ENCODE data around the gene TRIM54. TPM values are rescaled to one million over a fixed set of nuclear protein-coding genes. Genes with fewer than 3 reads are reported as not detected.

Gene TRIM54
- total and polyA plus RNA-seq, 4 donors: 0.03 TPM; not detected in 3

DNA sequence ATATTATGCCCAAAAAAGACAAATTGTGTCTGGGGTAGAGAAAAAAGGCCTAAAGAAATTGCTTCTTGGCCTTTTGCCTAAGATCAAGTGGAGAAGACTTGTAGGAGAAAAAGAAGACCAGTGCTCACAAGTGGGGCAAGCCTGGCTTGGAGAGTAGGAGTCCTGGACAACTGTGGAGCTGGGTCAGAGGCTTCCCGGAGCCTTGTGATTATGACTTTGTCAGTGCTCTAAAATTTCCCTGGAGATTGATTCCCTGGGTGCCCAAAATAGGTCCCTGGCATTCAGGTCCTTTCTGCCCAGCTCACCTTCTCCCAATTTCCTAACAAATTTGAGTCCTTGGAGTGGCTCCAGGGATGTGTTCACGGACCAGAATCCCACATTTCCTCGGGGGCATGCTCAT is 787 bp upstream of the TRIM54 start:
- DNase-seq (ENCODE audit: low spot score): no peak
- H3K4me3 ChIP-seq (ENCODE audit: low read depth in 1 of 3, low read length in 3 of 3): no peak overlapping the region
- WGBS: 75% methylated on average over 3 of the region's 3 CpGs
- H3K4me1 ChIP-seq (ENCODE audit: control insufficient read depth in 4 of 4, insufficient read depth in 4 of 4, low read length in 3 of 4): peaks cover 0 to 3% (median 0%) of the 10 kb centered on the region in 4 donors
- H3K9ac ChIP-seq (ENCODE audit: low read depth in 1 of 2, low read length in 2 of 2): no peak overlapping the region
- H3K27ac ChIP-seq (ENCODE audit: low read depth in 1 of 2, low read length in 2 of 2): no peak overlapping the region
- no peaks in the 10 kb centered on the region for H3K9me3 ChIP-seq (ENCODE audit: control insufficient read depth in 4 of 4, low read length in 3 of 4)
- no peaks in the 10 kb centered on the region for H3K36me3 ChIP-seq (ENCODE audit: control insufficient read depth in 4 of 4, insufficient read depth in 3 of 4, low read depth in 1 of 4, low read length in 3 of 4)
- TF ChIP-seq RXRA (IDR thresholded peaks at IDR 0.05): no peak
- no peak for TF ChIP-seq NR2F2 (IDR thresholded peaks at IDR 0.05)
- no peak for TF ChIP-seq GABPA (IDR thresholded peaks at IDR 0.05 in 1 of 2, conservative IDR thresholded peaks at IDR 0.05 in 1 of 2)
- TF ChIP-seq, protein P1, sequence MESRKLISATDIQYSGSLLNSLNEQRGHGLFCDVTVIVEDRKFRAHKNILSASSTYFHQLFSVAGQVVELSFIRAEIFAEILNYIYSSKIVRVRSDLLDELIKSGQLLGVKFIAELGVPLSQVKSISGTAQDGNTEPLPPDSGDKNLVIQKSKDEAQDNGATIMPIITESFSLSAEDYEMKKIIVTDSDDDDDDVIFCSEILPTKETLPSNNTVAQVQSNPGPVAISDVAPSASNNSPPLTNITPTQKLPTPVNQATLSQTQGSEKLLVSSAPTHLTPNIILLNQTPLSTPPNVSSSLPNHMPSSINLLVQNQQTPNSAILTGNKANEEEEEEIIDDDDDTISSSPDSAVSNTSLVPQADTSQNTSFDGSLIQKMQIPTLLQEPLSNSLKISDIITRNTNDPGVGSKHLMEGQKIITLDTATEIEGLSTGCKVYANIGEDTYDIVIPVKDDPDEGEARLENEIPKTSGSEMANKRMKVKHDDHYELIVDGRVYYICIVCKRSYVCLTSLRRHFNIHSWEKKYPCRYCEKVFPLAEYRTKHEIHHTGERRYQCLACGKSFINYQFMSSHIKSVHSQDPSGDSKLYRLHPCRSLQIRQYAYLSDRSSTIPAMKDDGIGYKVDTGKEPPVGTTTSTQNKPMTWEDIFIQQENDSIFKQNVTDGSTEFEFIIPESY (IDR thresholded peaks at IDR 0.05): no peak
- TF ChIP-seq RAD21 (IDR thresholded peaks at IDR 0.05): no peak
- peaks cover 0 to 4% (median 0%) of the 10 kb centered on the region in 4 donors for H3K27me3 ChIP-seq (ENCODE audit: control insufficient read depth in 4 of 4, insufficient read depth in 4 of 4, low read length in 3 of 4)

DNA sequence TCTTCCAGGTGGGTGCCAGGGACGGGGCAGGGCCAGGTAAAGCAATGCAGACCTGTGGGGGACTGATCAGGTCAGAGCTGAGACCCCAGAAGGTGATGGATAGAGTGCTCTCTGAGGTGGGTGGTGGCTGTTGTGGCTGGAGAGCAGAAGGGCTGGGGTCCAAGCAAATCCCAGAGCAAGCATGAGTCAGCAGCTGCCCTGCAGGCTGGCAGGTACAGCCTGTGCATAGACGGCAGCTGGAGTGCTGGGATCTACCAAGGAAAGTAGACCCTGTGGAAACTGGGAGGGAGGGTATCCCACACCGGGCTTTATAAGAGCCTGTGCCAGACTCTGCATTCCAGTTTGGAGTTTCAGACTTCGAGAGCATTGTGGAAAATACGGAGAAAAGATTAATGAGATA is 663 bp downstream of the TRIM54 start:
- peaks cover 0 to 3% (median 0%) of the 10 kb centered on the region in 4 donors for H3K4me1 ChIP-seq (ENCODE audit: control insufficient read depth in 4 of 4, insufficient read depth in 4 of 4, low read length in 3 of 4)
- peaks cover 0 to 4% (median 0%) of the 10 kb centered on the region in 4 donors for H3K27me3 ChIP-seq (ENCODE audit: control insufficient read depth in 4 of 4, insufficient read depth in 4 of 4, low read length in 3 of 4)
- H3K9ac ChIP-seq (ENCODE audit: low read depth in 1 of 2, low read length in 2 of 2): no peak overlapping the region
- no peak for DNase-seq (ENCODE audit: low spot score)
- H3K27ac ChIP-seq (ENCODE audit: low read depth in 1 of 2, low read length in 2 of 2): no peak overlapping the region
- H3K36me3 ChIP-seq (ENCODE audit: control insufficient read depth in 4 of 4, insufficient read depth in 3 of 4, low read depth in 1 of 4, low read length in 3 of 4): no peaks in the 10 kb centered on the region
- no peaks in the 10 kb centered on the region for H3K9me3 ChIP-seq (ENCODE audit: control insufficient read depth in 4 of 4, low read length in 3 of 4)
- 62% methylated on average over 5 of the region's 5 CpGs for WGBS
- TF ChIP-seq, protein P1 (IDR thresholded peaks at IDR 0.05): no peak
- TF ChIP-seq EGR1 (IDR thresholded peaks at IDR 0.05; ENCODE audit: low read depth in 2 of 2) (no peak), RXRA (IDR thresholded peaks at IDR 0.05) (no peak), JUND (IDR thresholded peaks at IDR 0.05) (no peak), NR2F2 (IDR thresholded peaks at IDR 0.05) (no peak), TAF1 (conservative IDR thresholded peaks at IDR 0.05) (no peak), FOXA2 (IDR thresholded peaks at IDR 0.05) (no peak), HNF4G (IDR thresholded peaks at IDR 0.05) (no peak), HNF4A (conservative IDR thresholded peaks at IDR 0.05) (no peak)
- TF ChIP-seq, protein P2, sequence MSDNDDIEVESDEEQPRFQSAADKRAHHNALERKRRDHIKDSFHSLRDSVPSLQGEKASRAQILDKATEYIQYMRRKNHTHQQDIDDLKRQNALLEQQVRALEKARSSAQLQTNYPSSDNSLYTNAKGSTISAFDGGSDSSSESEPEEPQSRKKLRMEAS (IDR thresholded peaks at IDR 0.05): no peak
- TF ChIP-seq, protein P3, sequence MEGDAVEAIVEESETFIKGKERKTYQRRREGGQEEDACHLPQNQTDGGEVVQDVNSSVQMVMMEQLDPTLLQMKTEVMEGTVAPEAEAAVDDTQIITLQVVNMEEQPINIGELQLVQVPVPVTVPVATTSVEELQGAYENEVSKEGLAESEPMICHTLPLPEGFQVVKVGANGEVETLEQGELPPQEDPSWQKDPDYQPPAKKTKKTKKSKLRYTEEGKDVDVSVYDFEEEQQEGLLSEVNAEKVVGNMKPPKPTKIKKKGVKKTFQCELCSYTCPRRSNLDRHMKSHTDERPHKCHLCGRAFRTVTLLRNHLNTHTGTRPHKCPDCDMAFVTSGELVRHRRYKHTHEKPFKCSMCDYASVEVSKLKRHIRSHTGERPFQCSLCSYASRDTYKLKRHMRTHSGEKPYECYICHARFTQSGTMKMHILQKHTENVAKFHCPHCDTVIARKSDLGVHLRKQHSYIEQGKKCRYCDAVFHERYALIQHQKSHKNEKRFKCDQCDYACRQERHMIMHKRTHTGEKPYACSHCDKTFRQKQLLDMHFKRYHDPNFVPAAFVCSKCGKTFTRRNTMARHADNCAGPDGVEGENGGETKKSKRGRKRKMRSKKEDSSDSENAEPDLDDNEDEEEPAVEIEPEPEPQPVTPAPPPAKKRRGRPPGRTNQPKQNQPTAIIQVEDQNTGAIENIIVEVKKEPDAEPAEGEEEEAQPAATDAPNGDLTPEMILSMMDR (IDR thresholded peaks at IDR 0.05; ENCODE audit: low read depth, low read length, missing input control): no peak
- TF ChIP-seq, protein P4, sequence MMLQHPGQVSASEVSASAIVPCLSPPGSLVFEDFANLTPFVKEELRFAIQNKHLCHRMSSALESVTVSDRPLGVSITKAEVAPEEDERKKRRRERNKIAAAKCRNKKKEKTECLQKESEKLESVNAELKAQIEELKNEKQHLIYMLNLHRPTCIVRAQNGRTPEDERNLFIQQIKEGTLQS (IDR thresholded peaks at IDR 0.05): no peak
- no peak overlapping the region for H3K4me3 ChIP-seq (ENCODE audit: low read depth in 1 of 3, low read length in 3 of 3)
